ENCODE results near the gene TMCC3.

DNA sequence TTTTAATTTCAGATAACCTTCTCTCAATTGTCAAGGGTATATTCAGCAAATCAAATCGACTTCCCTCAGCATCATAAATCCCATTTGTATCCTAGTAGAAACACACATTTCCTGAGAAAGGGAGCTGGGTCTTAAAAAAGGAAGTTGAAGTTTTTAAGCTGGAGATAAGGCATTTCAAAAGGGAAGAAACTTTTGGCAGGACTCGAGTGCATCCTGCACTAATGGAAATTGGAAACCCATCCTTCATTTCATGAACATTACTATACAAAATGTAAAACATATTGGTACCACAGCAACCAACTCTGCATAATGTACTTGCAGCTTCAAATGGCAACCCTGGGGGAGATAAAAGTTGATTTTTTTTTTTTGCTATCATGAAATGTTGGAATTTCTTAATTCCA, 23.7 kb upstream of the TMCC3 start:
- TF ChIP-seq, protein P1, sequence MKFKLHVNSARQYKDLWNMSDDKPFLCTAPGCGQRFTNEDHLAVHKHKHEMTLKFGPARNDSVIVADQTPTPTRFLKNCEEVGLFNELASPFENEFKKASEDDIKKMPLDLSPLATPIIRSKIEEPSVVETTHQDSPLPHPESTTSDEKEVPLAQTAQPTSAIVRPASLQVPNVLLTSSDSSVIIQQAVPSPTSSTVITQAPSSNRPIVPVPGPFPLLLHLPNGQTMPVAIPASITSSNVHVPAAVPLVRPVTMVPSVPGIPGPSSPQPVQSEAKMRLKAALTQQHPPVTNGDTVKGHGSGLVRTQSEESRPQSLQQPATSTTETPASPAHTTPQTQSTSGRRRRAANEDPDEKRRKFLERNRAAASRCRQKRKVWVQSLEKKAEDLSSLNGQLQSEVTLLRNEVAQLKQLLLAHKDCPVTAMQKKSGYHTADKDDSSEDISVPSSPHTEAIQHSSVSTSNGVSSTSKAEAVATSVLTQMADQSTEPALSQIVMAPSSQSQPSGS (tag by site-specific recombination; IDR thresholded peaks at IDR 0.05; ENCODE audit: low read depth) = no peak
- TF ChIP-seq, protein P2, sequence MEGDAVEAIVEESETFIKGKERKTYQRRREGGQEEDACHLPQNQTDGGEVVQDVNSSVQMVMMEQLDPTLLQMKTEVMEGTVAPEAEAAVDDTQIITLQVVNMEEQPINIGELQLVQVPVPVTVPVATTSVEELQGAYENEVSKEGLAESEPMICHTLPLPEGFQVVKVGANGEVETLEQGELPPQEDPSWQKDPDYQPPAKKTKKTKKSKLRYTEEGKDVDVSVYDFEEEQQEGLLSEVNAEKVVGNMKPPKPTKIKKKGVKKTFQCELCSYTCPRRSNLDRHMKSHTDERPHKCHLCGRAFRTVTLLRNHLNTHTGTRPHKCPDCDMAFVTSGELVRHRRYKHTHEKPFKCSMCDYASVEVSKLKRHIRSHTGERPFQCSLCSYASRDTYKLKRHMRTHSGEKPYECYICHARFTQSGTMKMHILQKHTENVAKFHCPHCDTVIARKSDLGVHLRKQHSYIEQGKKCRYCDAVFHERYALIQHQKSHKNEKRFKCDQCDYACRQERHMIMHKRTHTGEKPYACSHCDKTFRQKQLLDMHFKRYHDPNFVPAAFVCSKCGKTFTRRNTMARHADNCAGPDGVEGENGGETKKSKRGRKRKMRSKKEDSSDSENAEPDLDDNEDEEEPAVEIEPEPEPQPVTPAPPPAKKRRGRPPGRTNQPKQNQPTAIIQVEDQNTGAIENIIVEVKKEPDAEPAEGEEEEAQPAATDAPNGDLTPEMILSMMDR (tag by site-specific recombination; IDR thresholded peaks at IDR 0.05) = no peak
- TF ChIP-seq YY1 (tag by site-specific recombination; IDR thresholded peaks at IDR 0.05) (no peak), ZNF138 (tag by site-specific recombination; IDR thresholded peaks at IDR 0.05; ENCODE audit: borderline replicate concordance) (no peak), ZNF548 (tag by site-specific recombination; IDR thresholded peaks at IDR 0.05) (no peak), ZNF302 (tag by site-specific recombination; IDR thresholded peaks at IDR 0.05; ENCODE audit: low read depth) (no peak), ZIC2 (tag by site-specific recombination; IDR thresholded peaks at IDR 0.05) (no peak), ZBTB26 (tag by site-specific recombination; optimal IDR thresholded peaks at IDR 0.05) (no peak)
